ENCODE results near the gene ANXA4.

- TF ChIP-seq, protein P1, sequence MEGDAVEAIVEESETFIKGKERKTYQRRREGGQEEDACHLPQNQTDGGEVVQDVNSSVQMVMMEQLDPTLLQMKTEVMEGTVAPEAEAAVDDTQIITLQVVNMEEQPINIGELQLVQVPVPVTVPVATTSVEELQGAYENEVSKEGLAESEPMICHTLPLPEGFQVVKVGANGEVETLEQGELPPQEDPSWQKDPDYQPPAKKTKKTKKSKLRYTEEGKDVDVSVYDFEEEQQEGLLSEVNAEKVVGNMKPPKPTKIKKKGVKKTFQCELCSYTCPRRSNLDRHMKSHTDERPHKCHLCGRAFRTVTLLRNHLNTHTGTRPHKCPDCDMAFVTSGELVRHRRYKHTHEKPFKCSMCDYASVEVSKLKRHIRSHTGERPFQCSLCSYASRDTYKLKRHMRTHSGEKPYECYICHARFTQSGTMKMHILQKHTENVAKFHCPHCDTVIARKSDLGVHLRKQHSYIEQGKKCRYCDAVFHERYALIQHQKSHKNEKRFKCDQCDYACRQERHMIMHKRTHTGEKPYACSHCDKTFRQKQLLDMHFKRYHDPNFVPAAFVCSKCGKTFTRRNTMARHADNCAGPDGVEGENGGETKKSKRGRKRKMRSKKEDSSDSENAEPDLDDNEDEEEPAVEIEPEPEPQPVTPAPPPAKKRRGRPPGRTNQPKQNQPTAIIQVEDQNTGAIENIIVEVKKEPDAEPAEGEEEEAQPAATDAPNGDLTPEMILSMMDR (IDR thresholded peaks at IDR 0.05), result no peak
- TF ChIP-seq CBX2 (IDR thresholded peaks at IDR 0.05; ENCODE audit: borderline replicate concordance, low read depth) (no peak), KDM1A (IDR thresholded peaks at IDR 0.05; ENCODE audit: low read depth) (no peak), JUN (IDR thresholded peaks at IDR 0.05) (peak in 1 of 2 experiments; percentile 51; a peak in 1 of 5 replicates), BHLHE40 (IDR thresholded peaks at IDR 0.05; ENCODE audit: low read depth, low read length) (no peak), CHD2 (IDR thresholded peaks at IDR 0.05; ENCODE audit: low read length, partially characterized antibody) (no peak), POLR2A (IDR thresholded peaks at IDR 0.05; ENCODE audit: low read length) (no peak), RFX5 (IDR thresholded peaks at IDR 0.05) (no peak), USF2 (IDR thresholded peaks at IDR 0.05) (no peak), KDM5A (IDR thresholded peaks at IDR 0.05) (no peak), RAD21 (conservative IDR thresholded peaks at IDR 0.05 in 1 of 2, IDR thresholded peaks at IDR 0.05 in 1 of 2) (no peak; a peak in 2 of 5 replicates), MAZ (IDR thresholded peaks at IDR 0.05; ENCODE audit: borderline replicate concordance, low read depth, low read length) (no peak)
- TF ChIP-seq, protein P2, sequence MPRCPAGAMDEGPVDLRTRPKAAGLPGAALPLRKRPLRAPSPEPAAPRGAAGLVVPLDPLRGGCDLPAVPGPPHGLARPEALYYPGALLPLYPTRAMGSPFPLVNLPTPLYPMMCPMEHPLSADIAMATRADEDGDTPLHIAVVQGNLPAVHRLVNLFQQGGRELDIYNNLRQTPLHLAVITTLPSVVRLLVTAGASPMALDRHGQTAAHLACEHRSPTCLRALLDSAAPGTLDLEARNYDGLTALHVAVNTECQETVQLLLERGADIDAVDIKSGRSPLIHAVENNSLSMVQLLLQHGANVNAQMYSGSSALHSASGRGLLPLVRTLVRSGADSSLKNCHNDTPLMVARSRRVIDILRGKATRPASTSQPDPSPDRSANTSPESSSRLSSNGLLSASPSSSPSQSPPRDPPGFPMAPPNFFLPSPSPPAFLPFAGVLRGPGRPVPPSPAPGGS (IDR thresholded peaks at IDR 0.05), result no peak
These were observed 46.8 kb upstream of the ANXA4 start for GRCh38 chr2:69694894-69695849.

All from A549 (cell line).